Endometrial microvascular endothelial cells (primary cell): ENCODE data around the gene KCNK6. TPM values are rescaled to one million over a fixed set of nuclear protein-coding genes. Genes with fewer than 3 reads are reported as not detected.
"Not testable (repeated sequence)": the region's sequence is repeated elsewhere in the genome, so short reads cannot be mapped to it uniquely, and the experiment has no call there.

Experiments used
- in situ Hi-C: cut with HindIII; loops from 2 replicates; pipeline ENCODE4 v1.10.0; 2017; ENCODE audit warnings: low sequenced_read_pairs, low pct_unique_long_range_greater_than_20kb; ENCODE audit errors: inconsistent ontology term
- total RNA-seq: library from RNA; depleted of rRNA; stranded (reverse); fragments of >200 nt; gene quantifications from one replicate; pipeline ENCODE4 v1.2.3, GENCODE V29; 2015; ENCODE audit errors: inconsistent ontology term

KCNK6 gene
- total RNA-seq, 1 donor from 2014 or later, result 1.8 TPM

GRCh38 chr19:38316477-38317067 is 3.1 kb upstream of the KCNK6 start:
- in situ Hi-C loops, result loop anchor here (5.0 kb wide), 1 partner anchor 49 kb away; no protein-coding TSS in a partner anchor

GRCh38 chr19:38317104-38317612 is 2.5 kb upstream of the KCNK6 start:
- in situ Hi-C loops, result loop anchor here (5.0 kb wide), 1 partner anchor 50 kb away; no protein-coding TSS in a partner anchor

DNA sequence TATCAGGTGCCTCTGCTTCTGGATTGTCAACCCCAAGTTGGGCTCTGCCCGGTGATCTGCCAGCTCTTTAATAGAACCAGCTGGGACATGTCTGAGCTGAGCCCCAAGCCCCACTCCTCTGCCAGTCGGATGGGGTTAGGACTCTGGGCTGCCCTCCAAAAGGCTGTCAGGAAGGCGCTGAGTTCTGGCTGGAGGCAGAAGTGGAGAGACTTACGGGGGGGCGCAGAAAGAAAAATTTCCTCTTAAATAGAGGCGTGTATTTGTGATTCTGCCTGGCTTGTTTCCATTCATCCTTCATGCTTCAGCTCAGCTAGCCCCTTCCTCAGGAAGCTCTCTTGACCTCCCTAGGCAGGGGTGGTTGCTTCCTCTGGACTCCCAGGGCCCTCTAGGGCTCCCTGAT is 985 bp upstream of the KCNK6 start:
- in situ Hi-C loops, result loop anchor here (5.0 kb wide), 1 partner anchor 51 kb away; no protein-coding TSS in a partner anchor

DNA sequence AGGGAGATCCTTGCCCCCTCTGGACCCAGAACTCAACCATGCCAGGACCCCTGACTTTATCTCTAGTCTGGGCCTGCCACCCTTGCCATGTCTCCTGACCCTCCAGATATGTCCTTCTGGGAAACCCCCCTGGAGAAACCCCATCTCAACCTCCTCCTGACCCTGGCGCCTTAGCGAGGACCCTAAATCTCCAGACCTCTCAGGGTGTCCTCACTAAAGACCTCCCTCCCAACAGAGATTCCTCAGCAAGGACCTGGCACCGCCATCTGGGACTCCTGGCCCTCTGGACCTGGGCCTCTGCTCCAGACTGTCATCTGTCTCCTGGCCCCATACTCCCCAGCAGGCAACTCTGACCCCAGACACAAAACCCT is 1.3 kb downstream of the KCNK6 start:
- in situ Hi-C loops, result no loop called here

DNA sequence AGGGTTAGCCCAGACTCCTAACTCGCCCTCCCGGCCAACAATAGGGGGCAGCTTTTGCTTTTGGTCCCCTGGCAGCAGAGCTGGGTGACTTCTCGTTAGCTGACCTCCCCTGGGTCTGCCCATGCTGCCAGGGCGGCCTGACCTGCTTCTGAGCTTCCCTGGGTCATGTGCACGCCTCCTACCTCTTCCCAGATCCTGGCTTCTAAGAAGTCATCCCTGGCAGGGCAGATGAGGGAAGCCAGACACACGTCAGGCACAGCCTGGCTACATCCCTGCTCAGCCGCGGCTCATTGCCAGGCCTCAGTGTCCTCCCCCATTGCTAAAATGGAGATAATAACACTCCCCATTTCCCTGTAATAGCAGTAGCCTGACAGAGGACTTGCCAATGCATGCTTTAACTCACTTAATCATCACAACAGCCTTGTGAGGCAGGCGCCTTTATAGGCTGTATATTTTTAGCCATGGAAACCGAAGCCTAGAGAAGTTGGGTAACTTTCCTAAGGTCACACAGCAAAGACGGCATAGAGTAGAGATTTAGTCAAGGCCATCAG is 2.1 kb downstream of the KCNK6 start:
- in situ Hi-C loops, result no loop called here

DNA sequence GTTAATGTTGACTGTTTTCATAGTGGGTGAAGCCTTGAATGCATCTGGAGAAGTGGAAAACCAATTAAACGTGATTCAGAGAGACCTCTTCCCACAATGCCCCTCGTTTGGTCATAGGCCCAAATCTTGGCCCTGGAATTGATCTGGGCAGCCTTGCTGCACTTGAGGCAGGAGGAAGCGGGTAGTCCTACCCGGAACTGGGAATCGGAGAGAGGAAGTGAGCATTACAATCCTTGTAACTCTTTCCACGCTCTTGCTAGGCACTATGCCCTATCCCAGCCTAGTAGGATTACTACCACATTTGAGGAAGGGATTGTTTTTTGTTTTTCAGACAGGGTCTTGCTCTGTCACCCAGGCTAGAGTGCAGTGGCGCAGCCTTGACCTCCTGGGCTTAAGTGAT is 3.6 kb downstream of the KCNK6 start:
- in situ Hi-C loops, result no loop called here

- in situ Hi-C loops, result no loop called here
Observed at GRCh38 chr19:38324431-38324830, 4.8 kb downstream of the KCNK6 start.

GRCh38 chr19:38326591-38326990 is 6.9 kb downstream of the KCNK6 start:
- in situ Hi-C loops, result no loop called here

GRCh38 chr19:38329651-38330050 is 10.0 kb downstream of the KCNK6 start:
- in situ Hi-C loops, result no loop called here

- in situ Hi-C loops, result no loop called here
Observed at GRCh38 chr19:38331728-38332127, 12.1 kb downstream of the KCNK6 start.

DNA sequence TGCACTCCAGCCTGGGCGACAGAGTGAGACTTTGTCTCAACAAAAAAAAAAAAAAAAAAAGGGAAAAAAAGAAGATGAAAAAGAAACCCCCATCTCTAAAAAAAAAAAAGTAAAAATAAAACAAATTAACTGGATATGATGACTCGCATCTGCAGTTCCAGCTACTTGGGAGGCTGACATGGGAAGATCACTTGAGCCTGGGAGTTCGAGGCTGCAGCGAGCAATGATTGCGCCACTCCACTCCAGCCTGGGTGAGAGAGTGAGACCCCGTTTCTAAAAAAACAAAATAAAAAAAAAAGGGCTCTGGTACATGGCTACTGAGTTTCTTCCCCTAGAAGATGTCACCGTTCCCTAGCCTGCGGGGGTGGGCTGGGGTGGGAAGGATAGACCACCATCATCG is 13.6 kb downstream of the KCNK6 start:
- in situ Hi-C loops, result no loop called here

GRCh38 chr19:38335949-38336637 is 16.4 kb downstream of the KCNK6 start:
- in situ Hi-C loops, result no loop called here

GRCh38 chr19:38336638-38337359 is 17.2 kb downstream of the KCNK6 start:
- in situ Hi-C loops, result no loop called here

DNA sequence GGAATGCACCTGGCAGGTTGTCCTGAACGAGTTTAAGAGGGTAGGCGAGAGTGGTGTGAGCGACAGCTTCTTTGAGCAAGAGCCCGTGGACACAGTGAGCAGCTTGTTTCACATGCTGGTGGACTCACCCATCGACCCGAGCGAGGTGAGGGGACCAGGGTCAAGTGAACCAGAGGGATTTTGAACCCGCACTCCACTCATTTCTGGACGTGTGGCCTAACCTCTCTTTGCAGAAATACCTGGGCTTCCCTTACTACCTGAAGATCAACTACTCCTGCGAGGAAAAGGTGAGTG is 17.7 kb downstream of the KCNK6 start:
- in situ Hi-C loops, result no loop called here

GRCh38 chr19:38339011-38339410 is 19.4 kb downstream of the KCNK6 start:
- in situ Hi-C loops, result not testable (repeated sequence)

GRCh38 chr19:38340927-38341326 is 21.3 kb downstream of the KCNK6 start:
- in situ Hi-C loops, result no loop called here

GRCh38 chr19:38346837-38347236 is 27.2 kb downstream of the KCNK6 start:
- in situ Hi-C loops, result no loop called here

DNA sequence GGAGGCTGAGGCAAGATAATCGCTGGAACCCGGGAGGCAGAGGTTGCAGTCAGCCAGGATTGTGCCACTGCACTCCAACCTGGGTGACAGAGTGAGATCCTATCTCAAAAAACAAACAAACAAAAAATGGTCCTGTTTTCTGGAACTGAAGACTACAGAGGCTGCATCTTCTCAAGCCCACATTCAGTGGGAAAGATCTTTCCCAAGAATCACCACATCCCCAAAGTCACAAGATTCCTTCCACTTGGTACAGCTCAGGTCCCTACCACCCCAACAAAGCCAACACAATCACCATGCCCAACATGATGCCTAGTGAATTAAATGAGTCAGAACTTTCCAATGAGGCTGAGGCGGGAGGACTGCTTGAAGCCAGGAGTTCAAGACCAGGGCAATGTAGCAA is 31.2 kb downstream of the KCNK6 start:
- in situ Hi-C loops, result no loop called here

- in situ Hi-C loops, result no loop called here
Observed at GRCh38 chr19:38351865-38352395, 32.3 kb downstream of the KCNK6 start.

GRCh38 chr19:38352611-38353010 is 33.0 kb downstream of the KCNK6 start:
- in situ Hi-C loops, result no loop called here
